GM12878 (cell line): ENCODE measurements around the gene ZDHHC11. TPM values are rescaled to one million over a fixed set of nuclear protein-coding genes. Genes with fewer than 3 reads are reported as not detected.

ENCODE experiments used
- ATAC-seq: fragments of 200-7000 bp; cut with Tn5 transposase; 3 replicates; pipeline ENCODE4 v1.9.1; 2020; ENCODE audit warnings: mild to moderate bottlenecking, moderate library complexity
- BruUV-seq: library from RNA; stranded (reverse); fragments of 400-500 nt; replicated peaks from 2 replicates; lab custom pipeline; 2021; lab: Mats Ljungman, UMichigan
- CTCF ChIA-PET: fragments of 300-600 bp; sonication (Branson Sonifier 250); formaldehyde crosslinking; extraction: SDS; loops from one replicate; lab custom pipeline; 2021; ENCODE audit warnings: inconsistent platforms; lab: Yijun Ruan, JAX
- POLR2A ChIA-PET: fragments of 350-600 bp; formaldehyde crosslinking; extraction: SDS; loops from one replicate; lab custom pipeline; 2021; ENCODE audit warnings: inconsistent platforms; lab: Charles Lee
- RAD21 ChIA-PET: fragments of 300-600 bp; sonication (Branson Sonifier 250); formaldehyde crosslinking; loops from one replicate; lab custom pipeline; 2023; ENCODE audit warnings: antibody characterized with exemption; ENCODE audit not compliant: unreplicated experiment; lab: Charles Lee
- SMC1A ChIA-PET: fragments of 300-600 bp; sonication (Branson Sonifier 250); formaldehyde crosslinking; loops from one replicate; lab custom pipeline; 2023; ENCODE audit not compliant: unreplicated experiment, uncharacterized antibody; lab: Charles Lee
- DNase-seq: peaks from one replicate; pipeline ENCODE4 v3.0.0-alpha.2; 2011; ENCODE audit warnings: low read depth, low spot score
- FAIRE-seq: peaks from 3 replicates; lab custom pipeline; 2011; peaks lifted over from hg19 to GRCh38; lab: Jason Lieb, UNC
- H2AFZ ChIP-seq: 2 replicates; pipeline ENCODE4 v1.6.0; 2011; ENCODE audit warnings: low read depth, low read length, control low read depth; ENCODE audit not compliant: control insufficient read depth
- H3K27ac ChIP-seq: 2 replicates; pipeline ENCODE4 v1.5.1; 2011; ENCODE audit warnings: control low read depth; ENCODE audit not compliant: control insufficient read depth, insufficient read depth
- H3K27me3 ChIP-seq, 2 experiments: replicated peaks in 1 of 2; 2 replicates each; pipeline versions ENCODE4 v1.6.0 to v1.6.1; 2011; ENCODE audit warnings: low read length in 1 of 2; ENCODE audit not compliant: control insufficient read depth in 2 of 2, insufficient read depth in 2 of 2
- H3K36me3 ChIP-seq, 2 experiments: 2 replicates each; pipeline ENCODE4 v1.5.1; 2011; ENCODE audit warnings: low read length in 1 of 2; ENCODE audit not compliant: control insufficient read depth in 2 of 2, insufficient read depth in 2 of 2
- H3K4me1 ChIP-seq: 2 replicates; pipeline ENCODE4 v1.6.1; 2011; ENCODE audit warnings: mild to moderate bottlenecking, low read length, moderate library complexity, mixed read lengths; ENCODE audit not compliant: control insufficient read depth, insufficient read depth
- H3K4me2 ChIP-seq: 2 replicates; pipeline ENCODE4 v1.6.0; 2011; ENCODE audit warnings: control low read depth; ENCODE audit not compliant: control insufficient read depth, insufficient read depth
- H3K4me3 ChIP-seq: fragments of 200-600 bp; sonication (generic); 2 replicates; pipeline ENCODE4 v1.5.1; 2016
- H3K79me2 ChIP-seq: 2 replicates; pipeline ENCODE4 v1.6.0; 2011; ENCODE audit warnings: low read length; ENCODE audit not compliant: control insufficient read depth, insufficient read depth
- H3K9ac ChIP-seq: 2 replicates; pipeline ENCODE4 v1.8.0; 2011; ENCODE audit warnings: low read length, control low read depth, mixed read lengths; ENCODE audit not compliant: control insufficient read depth, insufficient read depth
- H3K9me3 ChIP-seq: replicated peaks from 3 replicates; pipeline ENCODE4 v1.5.1; 2011; ENCODE audit warnings: mild to moderate bottlenecking, low read length; ENCODE audit not compliant: control insufficient read depth, insufficient read depth
- H4K20me1 ChIP-seq: 2 replicates; pipeline ENCODE4 v1.6.0; 2011; ENCODE audit not compliant: control insufficient read depth, insufficient read depth
- NFYA ChIP-seq: IDR thresholded peaks from 2 replicates; pipeline ENCODE4 v1.6.1; 2011; ENCODE audit warnings: low read depth, mild to moderate bottlenecking, low read length, improper control_type of control experiment, borderline replicate concordance
- POU2F2 ChIP-seq: IDR thresholded peaks from 3 replicates; pipeline ENCODE4 v1.6.1; 2011; ENCODE audit warnings: low read depth, mild to moderate bottlenecking, low read length, borderline replicate concordance
- RB1 ChIP-seq: fragments of 450-650 bp; formaldehyde crosslinking; IDR thresholded peaks from 2 replicates; pipeline ENCODE4 v1.6.1; 2017; ENCODE audit warnings: mild to moderate bottlenecking, borderline replicate concordance
- RCOR1 ChIP-seq: conservative IDR thresholded peaks from 2 replicates; pipeline ENCODE4 v1.6.1; 2012; ENCODE audit warnings: low read depth, low read length, improper control_type of control experiment
- SUZ12 ChIP-seq: fragments of 200-600 bp; sonication (generic); IDR thresholded peaks from one replicate; pipeline ENCODE4 v1.6.1; 2018; ENCODE audit warnings: antibody characterized with exemption, mild to moderate bottlenecking; ENCODE audit not compliant: unreplicated experiment
- TAF1 ChIP-seq: IDR thresholded peaks from 2 replicates; pipeline ENCODE4 v1.6.1; 2011; ENCODE audit warnings: mild to moderate bottlenecking, low read depth, low read length, borderline replicate concordance
- USF1 ChIP-seq: IDR thresholded peaks from 2 replicates; pipeline ENCODE4 v1.6.1; 2011; ENCODE audit warnings: borderline replicate concordance, low read depth, mild to moderate bottlenecking, moderate library complexity, mixed read lengths, low read length; ENCODE audit not compliant: insufficient read depth; ENCODE audit errors: extremely low read length
- ZNF384 ChIP-seq: IDR thresholded peaks from 2 replicates; pipeline ENCODE4 v1.6.1; 2012; ENCODE audit warnings: low read depth, mild to moderate bottlenecking, low read length, improper control_type of control experiment, borderline replicate concordance
- ZZZ3 ChIP-seq: IDR thresholded peaks from 2 replicates; pipeline ENCODE4 v1.6.1; 2011; ENCODE audit warnings: low read depth; ENCODE audit not compliant: control insufficient read depth, insufficient read length
- WGBS: methylation state at CpG from one replicate; pipeline ENCODE4 v1.1.6; 2016; ENCODE audit warnings: low lambda C conversion rate; ENCODE audit not compliant: insufficient replicate concordance, insufficient coverage; ENCODE audit errors: missing lambda C conversion rate; 5-methylcytosine and 5-hydroxymethylcytosine counted together
- in situ Hi-C: fragments of 300-500 bp; cut with MboI; formaldehyde crosslinking; loops from 9 replicates; pipeline ENCODE4 v1.14.3; 2018; ENCODE audit warnings: mixed read lengths
- intact Hi-C: fragments of 100-400 bp; cut with micrococcal nuclease; formaldehyde crosslinking; loops from one replicate; pipeline ENCODE4 v1.14.2; 2022; ENCODE audit not compliant: unreplicated experiment
- polyA plus RNA-seq, 11 experiments: library from polyadenylated mRNA; depleted of rRNA in 4 of 11; unstranded in 6 of 11; stranded (reverse) in 5 of 11; fragments of >200 nt; fragmentation: Nextera tagmentation in 4 of 11; fragmentation: Illumina TruSeq in 1 of 11; extraction: Ambion mirVana in 4 of 11; extraction: Trizol in 1 of 11; gene quantifications; 1 replicate in 1 of 11; 2 replicates in 10 of 11; pipeline versions ENCODE4 v1.2.1 to v1.2.3, GENCODE V29; 2011 to 2016; ENCODE audit warnings: inconsistent platforms in 2 of 11, missing spikeins in 2 of 11, low read depth in 1 of 11
- total RNA-seq, 4 experiments: library from RNA; depleted of rRNA in 3 of 4; stranded (reverse); fragments of >200 nt in 3 of 4; fragmentation: Illumina TruSeq in 1 of 4; extraction: Trizol in 1 of 4; gene quantifications; 2 replicates each; pipeline versions ENCODE4 v1.2.1 to v1.2.3, GENCODE V29; 2013 to 2021
- TF ChIP-seq, protein P1 (sequence below): fragments of 450-650 bp; IDR thresholded peaks from 2 replicates; pipeline ENCODE4 v1.6.1; 2018; ENCODE audit warnings: mild to moderate bottlenecking, low read depth, moderate library complexity; ENCODE audit not compliant: partially characterized antibody

ZDHHC11 gene
- total and polyA plus RNA-seq, 10 of the 15 experiments (the other 5 are each of a cell fraction or from before 2014, with no cell fraction given): 0.04 to 1.4 (median 0.30) TPM

- TF ChIP-seq USF1: no peak
- TF ChIP-seq, protein P1, sequence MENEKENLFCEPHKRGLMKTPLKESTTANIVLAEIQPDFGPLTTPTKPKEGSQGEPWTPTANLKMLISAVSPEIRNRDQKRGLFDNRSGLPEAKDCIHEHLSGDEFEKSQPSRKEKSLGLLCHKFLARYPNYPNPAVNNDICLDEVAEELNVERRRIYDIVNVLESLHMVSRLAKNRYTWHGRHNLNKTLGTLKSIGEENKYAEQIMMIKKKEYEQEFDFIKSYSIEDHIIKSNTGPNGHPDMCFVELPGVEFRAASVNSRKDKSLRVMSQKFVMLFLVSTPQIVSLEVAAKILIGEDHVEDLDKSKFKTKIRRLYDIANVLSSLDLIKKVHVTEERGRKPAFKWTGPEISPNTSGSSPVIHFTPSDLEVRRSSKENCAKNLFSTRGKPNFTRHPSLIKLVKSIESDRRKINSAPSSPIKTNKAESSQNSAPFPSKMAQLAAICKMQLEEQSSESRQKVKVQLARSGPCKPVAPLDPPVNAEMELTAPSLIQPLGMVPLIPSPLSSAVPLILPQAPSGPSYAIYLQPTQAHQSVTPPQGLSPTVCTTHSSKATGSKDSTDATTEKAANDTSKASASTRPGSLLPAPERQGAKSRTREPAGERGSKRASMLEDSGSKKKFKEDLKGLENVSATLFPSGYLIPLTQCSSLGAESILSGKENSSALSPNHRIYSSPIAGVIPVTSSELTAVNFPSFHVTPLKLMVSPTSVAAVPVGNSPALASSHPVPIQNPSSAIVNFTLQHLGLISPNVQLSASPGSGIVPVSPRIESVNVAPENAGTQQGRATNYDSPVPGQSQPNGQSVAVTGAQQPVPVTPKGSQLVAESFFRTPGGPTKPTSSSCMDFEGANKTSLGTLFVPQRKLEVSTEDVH: no peak
- no peak for TF ChIP-seq SUZ12
- no peak for TF ChIP-seq ZNF384
- no peak for TF ChIP-seq ZZZ3
- no peak for TF ChIP-seq RCOR1
- no peak for TF ChIP-seq NFYA
Measured at GRCh38 chr5:860506-861150, 9.8 kb upstream of the ZDHHC11 start (continued).

DNA sequence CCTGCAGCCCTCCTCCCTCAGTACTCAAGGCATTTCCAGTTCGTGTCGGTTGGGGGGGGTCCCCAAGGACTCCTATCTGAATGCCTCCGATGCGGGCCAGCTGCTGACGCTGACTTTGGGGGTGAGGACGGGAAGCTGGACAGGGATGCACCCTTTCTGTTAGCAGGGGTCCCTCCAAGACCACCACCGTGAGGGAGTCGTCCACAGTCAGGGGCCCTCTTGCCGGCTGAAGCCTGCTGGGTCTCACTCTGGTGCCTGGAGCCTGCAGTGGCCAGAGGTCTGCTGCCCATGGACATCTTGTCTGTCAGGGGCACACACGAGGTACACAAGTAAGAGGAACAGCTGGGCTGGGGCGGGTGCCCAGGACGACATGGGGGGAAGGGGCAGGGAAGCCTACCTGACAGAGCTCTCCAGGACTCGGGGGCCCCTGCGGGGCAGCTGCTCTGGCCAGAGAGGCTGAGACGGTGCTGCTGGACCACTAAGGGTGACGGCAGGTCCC lies 9.1 kb upstream of the ZDHHC11 start:
- Histone ChIP-seq H3K4me2 (no peak overlapping the region), H3K4me1 (no peaks in the 10 kb centered on the region), H3K27me3 (no peaks in the 10 kb centered on the region), H3K9ac (no peak overlapping the region), H3K79me2 (no peaks in the 10 kb centered on the region), H2AFZ (no peak overlapping the region), H3K4me3 (no peak overlapping the region), H3K27ac (no peak overlapping the region), H3K9me3 (no peaks in the 10 kb centered on the region), H4K20me1 (no peaks in the 10 kb centered on the region), H3K36me3 (peaks cover 7 to 10% of the 10 kb centered on the region in 2 experiments; a peak in 3 of 4 replicates)
- POLR2A ChIA-PET: no interaction called here
- ATAC-seq: no peak
- SMC1A ChIA-PET: no interaction called here
- FAIRE-seq: no peak
- no TSS peak for BruUV-seq
- 90% methylated on average over 16 of the region's 16 CpGs for WGBS
- RAD21 ChIA-PET: no interaction called here
- CTCF ChIA-PET: interaction anchor here (1.1 kb wide), 1 partner anchor 64 kb away, joined by 3 read pairs; no protein-coding TSS in a partner anchor
- intact Hi-C loops: no loop called here
- no peak for DNase-seq
- in situ Hi-C loops: no loop called here
- no peak for TF ChIP-seq TAF1
- no peak for TF ChIP-seq RB1
- no peak for TF ChIP-seq POU2F2
